ENCODE measurements around the gene RABGAP1L.

- TF ChIP-seq, protein P1, sequence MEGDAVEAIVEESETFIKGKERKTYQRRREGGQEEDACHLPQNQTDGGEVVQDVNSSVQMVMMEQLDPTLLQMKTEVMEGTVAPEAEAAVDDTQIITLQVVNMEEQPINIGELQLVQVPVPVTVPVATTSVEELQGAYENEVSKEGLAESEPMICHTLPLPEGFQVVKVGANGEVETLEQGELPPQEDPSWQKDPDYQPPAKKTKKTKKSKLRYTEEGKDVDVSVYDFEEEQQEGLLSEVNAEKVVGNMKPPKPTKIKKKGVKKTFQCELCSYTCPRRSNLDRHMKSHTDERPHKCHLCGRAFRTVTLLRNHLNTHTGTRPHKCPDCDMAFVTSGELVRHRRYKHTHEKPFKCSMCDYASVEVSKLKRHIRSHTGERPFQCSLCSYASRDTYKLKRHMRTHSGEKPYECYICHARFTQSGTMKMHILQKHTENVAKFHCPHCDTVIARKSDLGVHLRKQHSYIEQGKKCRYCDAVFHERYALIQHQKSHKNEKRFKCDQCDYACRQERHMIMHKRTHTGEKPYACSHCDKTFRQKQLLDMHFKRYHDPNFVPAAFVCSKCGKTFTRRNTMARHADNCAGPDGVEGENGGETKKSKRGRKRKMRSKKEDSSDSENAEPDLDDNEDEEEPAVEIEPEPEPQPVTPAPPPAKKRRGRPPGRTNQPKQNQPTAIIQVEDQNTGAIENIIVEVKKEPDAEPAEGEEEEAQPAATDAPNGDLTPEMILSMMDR (conservative IDR thresholded peaks at IDR 0.05): no peak
- no peak for TF ChIP-seq ZFX (IDR thresholded peaks at IDR 0.05)
Observed at GRCh38 chr1:174643206-174643605, 483.9 kb downstream of the RABGAP1L start.

Data from C4-2B (cell line).